ENCODE results near the gene SPAST.

DNA sequence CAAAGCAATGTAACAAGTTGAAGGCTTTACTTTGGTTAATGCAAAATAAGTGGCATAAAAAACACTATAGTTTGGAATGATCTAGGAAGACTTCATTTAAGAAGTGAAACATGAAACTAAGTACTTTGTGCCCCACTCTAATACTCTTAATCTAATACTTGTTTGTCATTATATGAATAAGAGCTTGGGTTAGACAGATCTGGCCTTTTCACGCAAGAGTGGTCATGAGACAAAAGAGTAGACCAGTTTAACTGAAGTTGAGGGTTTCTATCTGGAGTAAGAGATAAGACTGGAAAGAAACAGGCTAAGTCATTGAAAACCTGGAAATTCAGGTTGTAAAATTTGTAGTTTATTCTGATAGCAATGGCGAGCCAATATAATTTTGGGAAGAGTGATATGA lies 105.2 kb downstream of the SPAST start:
- TF ChIP-seq, protein P1, sequence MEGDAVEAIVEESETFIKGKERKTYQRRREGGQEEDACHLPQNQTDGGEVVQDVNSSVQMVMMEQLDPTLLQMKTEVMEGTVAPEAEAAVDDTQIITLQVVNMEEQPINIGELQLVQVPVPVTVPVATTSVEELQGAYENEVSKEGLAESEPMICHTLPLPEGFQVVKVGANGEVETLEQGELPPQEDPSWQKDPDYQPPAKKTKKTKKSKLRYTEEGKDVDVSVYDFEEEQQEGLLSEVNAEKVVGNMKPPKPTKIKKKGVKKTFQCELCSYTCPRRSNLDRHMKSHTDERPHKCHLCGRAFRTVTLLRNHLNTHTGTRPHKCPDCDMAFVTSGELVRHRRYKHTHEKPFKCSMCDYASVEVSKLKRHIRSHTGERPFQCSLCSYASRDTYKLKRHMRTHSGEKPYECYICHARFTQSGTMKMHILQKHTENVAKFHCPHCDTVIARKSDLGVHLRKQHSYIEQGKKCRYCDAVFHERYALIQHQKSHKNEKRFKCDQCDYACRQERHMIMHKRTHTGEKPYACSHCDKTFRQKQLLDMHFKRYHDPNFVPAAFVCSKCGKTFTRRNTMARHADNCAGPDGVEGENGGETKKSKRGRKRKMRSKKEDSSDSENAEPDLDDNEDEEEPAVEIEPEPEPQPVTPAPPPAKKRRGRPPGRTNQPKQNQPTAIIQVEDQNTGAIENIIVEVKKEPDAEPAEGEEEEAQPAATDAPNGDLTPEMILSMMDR (IDR thresholded peaks at IDR 0.05), result no peak
- no peak for TF ChIP-seq POLR2A (IDR thresholded peaks at IDR 0.05)
